Measurements from ENCODE around the gene TXN2. TPM values are rescaled to one million over a fixed set of nuclear protein-coding genes. Genes with fewer than 3 reads are reported as not detected.

Gene TXN2
- total RNA-seq, 2 donors from 2014 or later, result 26.7 to 31.4 TPM

- H3K9me3 ChIP-seq, result no peaks in the 10 kb centered on the region
- no peaks in the 10 kb centered on the region for H3K36me3 ChIP-seq
- H3K4me1 ChIP-seq (ENCODE audit: control insufficient read depth in 1 of 2, low read depth in 2 of 2), result peaks cover 62 to 96% of the 10 kb centered on the region in 2 donors
- DNase-seq (ENCODE audit: low spot score) (no peak), ATAC-seq (ENCODE audit: insufficient number of reproducible peaks, low FRiP score, low read depth) (no peak)
- TF ChIP-seq, protein P1, sequence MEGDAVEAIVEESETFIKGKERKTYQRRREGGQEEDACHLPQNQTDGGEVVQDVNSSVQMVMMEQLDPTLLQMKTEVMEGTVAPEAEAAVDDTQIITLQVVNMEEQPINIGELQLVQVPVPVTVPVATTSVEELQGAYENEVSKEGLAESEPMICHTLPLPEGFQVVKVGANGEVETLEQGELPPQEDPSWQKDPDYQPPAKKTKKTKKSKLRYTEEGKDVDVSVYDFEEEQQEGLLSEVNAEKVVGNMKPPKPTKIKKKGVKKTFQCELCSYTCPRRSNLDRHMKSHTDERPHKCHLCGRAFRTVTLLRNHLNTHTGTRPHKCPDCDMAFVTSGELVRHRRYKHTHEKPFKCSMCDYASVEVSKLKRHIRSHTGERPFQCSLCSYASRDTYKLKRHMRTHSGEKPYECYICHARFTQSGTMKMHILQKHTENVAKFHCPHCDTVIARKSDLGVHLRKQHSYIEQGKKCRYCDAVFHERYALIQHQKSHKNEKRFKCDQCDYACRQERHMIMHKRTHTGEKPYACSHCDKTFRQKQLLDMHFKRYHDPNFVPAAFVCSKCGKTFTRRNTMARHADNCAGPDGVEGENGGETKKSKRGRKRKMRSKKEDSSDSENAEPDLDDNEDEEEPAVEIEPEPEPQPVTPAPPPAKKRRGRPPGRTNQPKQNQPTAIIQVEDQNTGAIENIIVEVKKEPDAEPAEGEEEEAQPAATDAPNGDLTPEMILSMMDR (IDR thresholded peaks at IDR 0.05), result no peak
- no peak overlapping the region for H3K4me3 ChIP-seq
- H3K27me3 ChIP-seq (replicated peaks; ENCODE audit: insufficient read depth), result no peaks in the 10 kb centered on the region
- peak overlapping the region; percentile 95 to 98 for H3K27ac ChIP-seq
Observed at GRCh38 chr22:36467042-36467810, 14.2 kb downstream of the TXN2 start.

GRCh38 chr22:36466258-36466657 is 15.2 kb downstream of the TXN2 start:
- no peaks in the 10 kb centered on the region for H3K9me3 ChIP-seq
- ATAC-seq (ENCODE audit: insufficient number of reproducible peaks, low FRiP score, low read depth), result no peak
- H3K36me3 ChIP-seq, result no peaks in the 10 kb centered on the region
- peaks cover 67 to 97% of the 10 kb centered on the region in 2 donors for H3K4me1 ChIP-seq (ENCODE audit: control insufficient read depth in 1 of 2, low read depth in 2 of 2)
- no peaks in the 10 kb centered on the region for H3K27me3 ChIP-seq (replicated peaks; ENCODE audit: insufficient read depth)
- H3K27ac ChIP-seq, result peak overlapping the region; percentile 95 to 98
- no peak for DNase-seq (ENCODE audit: low spot score)
- H3K4me3 ChIP-seq, result no peak overlapping the region
- TF ChIP-seq, protein P1 (IDR thresholded peaks at IDR 0.05), result no peak

- DNase-seq (ENCODE audit: low spot score) (no peak), ATAC-seq (ENCODE audit: insufficient number of reproducible peaks, low FRiP score, low read depth) (peak; percentile 35)
- peaks cover 67 to 94% of the 10 kb centered on the region in 2 donors for H3K4me1 ChIP-seq (ENCODE audit: control insufficient read depth in 1 of 2, low read depth in 2 of 2)
- peak overlapping the region; percentile 95 to 98 for H3K27ac ChIP-seq
- no peaks in the 10 kb centered on the region for H3K36me3 ChIP-seq
- no peaks in the 10 kb centered on the region for H3K9me3 ChIP-seq
- no peaks in the 10 kb centered on the region for H3K27me3 ChIP-seq (replicated peaks; ENCODE audit: insufficient read depth)
- H3K4me3 ChIP-seq, result no peak overlapping the region
- TF ChIP-seq, protein P1 (IDR thresholded peaks at IDR 0.05), result no peak
Observed at GRCh38 chr22:36465232-36466021, 16.0 kb downstream of the TXN2 start.

- ATAC-seq (ENCODE audit: insufficient number of reproducible peaks, low FRiP score, low read depth), result no peak
- H3K9me3 ChIP-seq, result no peaks in the 10 kb centered on the region
- DNase-seq (ENCODE audit: low spot score), result no peak
- TF ChIP-seq, protein P1 (IDR thresholded peaks at IDR 0.05), result no peak
- no peaks in the 10 kb centered on the region for H3K27me3 ChIP-seq (replicated peaks; ENCODE audit: insufficient read depth)
- H3K4me3 ChIP-seq, result no peak overlapping the region
- peak overlapping the region; percentile 95 to 98 for H3K27ac ChIP-seq
- peaks cover 66 to 88% of the 10 kb centered on the region in 2 donors for H3K4me1 ChIP-seq (ENCODE audit: control insufficient read depth in 1 of 2, low read depth in 2 of 2)
- no peaks in the 10 kb centered on the region for H3K36me3 ChIP-seq
Observed at GRCh38 chr22:36464715-36465231, 16.7 kb downstream of the TXN2 start.

- Histone ChIP-seq H3K27ac (peak overlapping the region; percentile 95 to 98), H3K36me3 (no peaks in the 10 kb centered on the region), H3K27me3 (replicated peaks; ENCODE audit: insufficient read depth) (no peaks in the 10 kb centered on the region), H3K4me1 (ENCODE audit: control insufficient read depth in 1 of 2, low read depth in 2 of 2) (peaks cover 60 to 79% of the 10 kb centered on the region in 2 donors), H3K9me3 (no peaks in the 10 kb centered on the region), H3K4me3 (no peak overlapping the region)
- DNase-seq (ENCODE audit: low spot score) (no peak), ATAC-seq (ENCODE audit: insufficient number of reproducible peaks, low FRiP score, low read depth) (peak; percentile 9)
- TF ChIP-seq, protein P1 (IDR thresholded peaks at IDR 0.05), result no peak
Observed at GRCh38 chr22:36463783-36464184, 17.7 kb downstream of the TXN2 start.
